Caco-2 (cell line): ENCODE data around the gene CPNE6. TPM values are rescaled to one million over a fixed set of nuclear protein-coding genes. Genes with fewer than 3 reads are reported as not detected.

Source experiments
- BruUV-seq: library from RNA; stranded (reverse); fragments of 400-500 nt; replicated peaks from 2 replicates; lab custom pipeline; 2021; lab: Mats Ljungman, UMichigan
- CTCF ChIA-PET: fragments of 300-600 bp; sonication (Branson Sonifier 250); formaldehyde crosslinking; loops from one replicate; lab custom pipeline; 2022; ENCODE audit warnings: antibody characterized with exemption; lab: Charles Lee
- POLR2A ChIA-PET: fragments of 300-600 bp; sonication (Branson Sonifier 250); formaldehyde crosslinking; loops from one replicate; lab custom pipeline; 2022; ENCODE audit warnings: antibody characterized with exemption; lab: Charles Lee
- DNase-seq, 2 experiments: peaks; one replicate each; pipeline versions ENCODE4 v3.0.0 to v3.0.0-alpha.2; 2020 to 2022
- H3K27me3 ChIP-seq: replicated peaks from 2 replicates; pipeline ENCODE4 v1.6.0; 2011; ENCODE audit warnings: low read length; ENCODE audit not compliant: control insufficient read depth, insufficient read depth
- H3K36me3 ChIP-seq: 2 replicates; pipeline ENCODE4 v1.5.1; 2011; ENCODE audit warnings: low read length; ENCODE audit not compliant: control insufficient read depth, insufficient read depth
- H3K4me1 ChIP-seq: fragments of 250-450 bp; sonication (Bioruptor Pico); 2 replicates; pipeline ENCODE4 v1.5.1; 2020; ENCODE audit warnings: mild to moderate bottlenecking
- H3K4me3 ChIP-seq: 2 replicates; pipeline ENCODE4 v1.5.1; 2011; ENCODE audit warnings: low read depth, mild to moderate bottlenecking, control low read depth, low read length
- H3K9me3 ChIP-seq: fragments of 250-450 bp; sonication (Bioruptor Pico); 2 replicates; pipeline ENCODE4 v1.5.1; 2020; ENCODE audit warnings: mild to moderate bottlenecking, moderate library complexity
- H3K27ac Mint-ChIP-seq: one replicate; pipeline ENCODE4 v1.8.0; 2022; ENCODE audit warnings: mixed read lengths; ENCODE audit not compliant: unreplicated experiment
- H3K27me3 Mint-ChIP-seq: one replicate; pipeline ENCODE4 v1.8.0; 2022; ENCODE audit warnings: mixed read lengths; ENCODE audit not compliant: insufficient read depth, unreplicated experiment
- H3K36me3 Mint-ChIP-seq: one replicate; pipeline ENCODE4 v1.8.0; 2022; ENCODE audit warnings: mild to moderate bottlenecking, mixed read lengths; ENCODE audit not compliant: insufficient read depth, unreplicated experiment
- H3K4me1 Mint-ChIP-seq: one replicate; pipeline ENCODE4 v1.8.0; 2022; ENCODE audit warnings: low read depth, mixed read lengths; ENCODE audit not compliant: unreplicated experiment
- H3K4me3 Mint-ChIP-seq: one replicate; pipeline ENCODE4 v1.8.0; 2022; ENCODE audit warnings: mild to moderate bottlenecking, moderate library complexity, mixed read lengths; ENCODE audit not compliant: unreplicated experiment
- H3K9me3 Mint-ChIP-seq: one replicate; pipeline ENCODE4 v1.8.0; 2022; ENCODE audit warnings: mixed read lengths; ENCODE audit not compliant: unreplicated experiment
- CTCF ChIP-seq, 2 experiments: fragments of 200-600 bp in 1 of 2; IDR thresholded peaks; 1 replicate in 1 of 2; 2 replicates in 1 of 2; pipeline versions ENCODE4 v1.5.1 to v1.8.0; 2011 to 2022; ENCODE audit warnings: antibody characterized with exemption in 1 of 2, control low read depth in 1 of 2, inconsistent platforms in 1 of 2, low read depth in 1 of 2, low read length in 1 of 2, mild to moderate bottlenecking in 1 of 2, moderate library complexity in 1 of 2; ENCODE audit not compliant: insufficient read depth in 1 of 2, severe bottlenecking in 1 of 2, unreplicated experiment in 1 of 2
- intact Hi-C: fragments of 100-400 bp; cut with micrococcal nuclease; formaldehyde crosslinking; loops from one replicate; pipeline ENCODE4 v1.10.0; 2022; ENCODE audit not compliant: unreplicated experiment
- total RNA-seq: library from RNA; stranded (reverse); gene quantifications from 2 replicates; pipeline ENCODE4 v1.2.3, GENCODE V29; 2022

CPNE6 gene
- total RNA-seq, 1 experiment from 2014 or later: not detected

GRCh38 chr14:24051789-24052655 lies 19.3 kb upstream of the CPNE6 start, which contains the start of gene CARMIL3:
CARMIL3 (plus strand) TSS chr14:24052009; CDS start chr14:24052154, 145 bp downstream.
- POLR2A ChIA-PET: interaction anchor here (0.7 to 1.3 kb wide), 5 partner anchors 30 to 89 kb away, joined by 3 to 5 read pairs (median 5); partner anchors contain the start of genes DCAF11, EMC9, NRL and PCK2
- Mint-ChIP-seq H3K27me3 (peaks cover 11% of the 10 kb centered on the region), H3K27ac (no peak within 1 kb of the TSS), H3K36me3 (no peaks in the 10 kb centered on the region), H3K9me3 (no peaks in the 10 kb centered on the region), H3K4me1 (no peaks in the 10 kb centered on the region), H3K4me3 (peak within 1 kb of the TSS; percentile 74)
- CTCF ChIA-PET: interaction anchor here (0.6 to 1.5 kb wide), 6 partner anchors 9 to 57 kb away, joined by 3 to 9 read pairs (median 4); no protein-coding TSS in a partner anchor
- BruUV-seq: no TSS peak
- no peaks in the 10 kb centered on the region for H3K36me3 ChIP-seq
- H3K4me3 ChIP-seq: peak within 1 kb of the TSS; percentile 65
- intact Hi-C loops: loop anchor here (1.0 kb wide), 1 partner anchor 29 kb away; no protein-coding TSS in a partner anchor
- H3K9me3 ChIP-seq: no peaks in the 10 kb centered on the region
- H3K4me1 ChIP-seq: peaks cover 5% of the 10 kb centered on the region; the same call in 1 of the 2 replicates
- peak; percentile 59 to 73 for DNase-seq
- no peaks in the 10 kb centered on the region for H3K27me3 ChIP-seq
- no peak for TF ChIP-seq CTCF (IDR thresholded peaks at IDR 0.05; ENCODE audit: insufficient read depth in 1 of 2, low read depth in 1 of 2, low read length in 1 of 2, severe bottlenecking in 1 of 2, unreplicated experiment in 1 of 2)

- Histone ChIP-seq H3K4me3 (peak overlapping the region; percentile 65), H3K36me3 (no peaks in the 10 kb centered on the region), H3K4me1 (peaks cover 5% of the 10 kb centered on the region; the same call in 1 of the 2 replicates), H3K9me3 (no peaks in the 10 kb centered on the region), H3K27me3 (no peaks in the 10 kb centered on the region)
- no peak for DNase-seq
- Mint-ChIP-seq H3K4me1 (no peaks in the 10 kb centered on the region), H3K27ac (no peak overlapping the region), H3K36me3 (no peaks in the 10 kb centered on the region), H3K27me3 (peaks cover 11% of the 10 kb centered on the region), H3K4me3 (peak overlapping the region; percentile 74), H3K9me3 (no peaks in the 10 kb centered on the region)
- intact Hi-C loops: loop anchor here (1.0 kb wide), 1 partner anchor 28 kb away; no protein-coding TSS in a partner anchor
- CTCF ChIA-PET: interaction anchor here (0.6 to 1.5 kb wide), 4 partner anchors 8 to 56 kb away, joined by 3 to 9 read pairs (median 6); no protein-coding TSS in a partner anchor
- TF ChIP-seq CTCF (IDR thresholded peaks at IDR 0.05; ENCODE audit: insufficient read depth in 1 of 2, low read depth in 1 of 2, low read length in 1 of 2, severe bottlenecking in 1 of 2, unreplicated experiment in 1 of 2): no peak
- no TSS peak for BruUV-seq
- POLR2A ChIA-PET: interaction anchor here (0.7 to 1.3 kb wide), 3 partner anchors 29 to 89 kb away, joined by 3 to 5 read pairs (median 5); partner anchors contain the start of genes DCAF11, EMC9 and NRL
Observed at GRCh38 chr14:24052656-24053547, 18.5 kb upstream of the CPNE6 start.
